Mesenchymal stem cell (in vitro differentiated cells and primary cell): ENCODE measurements around the gene PLEKHG4B.

Experiments used
- DNase-seq: peaks from one replicate; pipeline ENCODE4 v3.0.0-alpha.2; 2013
- H2AFZ ChIP-seq: one replicate; pipeline ENCODE4 v1.6.1; 2013; ENCODE audit warnings: low read depth, mild to moderate bottlenecking, control low read depth, inconsistent platforms, low read length, moderate library complexity
- H2AK5ac ChIP-seq: 2 replicates; pipeline ENCODE4 v1.6.1; 2013; ENCODE audit warnings: low read length, moderate library complexity, mild to moderate bottlenecking, inconsistent platforms; ENCODE audit not compliant: severe bottlenecking
- H2BK120ac ChIP-seq: one replicate; pipeline ENCODE4 v1.6.1; 2013; ENCODE audit warnings: low read depth, mild to moderate bottlenecking, inconsistent platforms, low read length, moderate library complexity
- H2BK12ac ChIP-seq, 2 experiments: one replicate each; pipeline ENCODE4 v1.6.1; 2013; ENCODE audit warnings: inconsistent platforms in 2 of 2, low read length in 2 of 2, mild to moderate bottlenecking in 2 of 2, moderate library complexity in 2 of 2, control low read depth in 1 of 2
- H2BK15ac ChIP-seq: one replicate; pipeline ENCODE4 v1.6.1; 2013; ENCODE audit warnings: mild to moderate bottlenecking, low read depth, inconsistent platforms; ENCODE audit not compliant: poor library complexity, severe bottlenecking
- H2BK5ac ChIP-seq: 2 replicates; pipeline ENCODE4 v1.6.1; 2013; ENCODE audit warnings: low read depth, mild to moderate bottlenecking, low read length, control low read depth, inconsistent platforms; ENCODE audit not compliant: poor library complexity, severe bottlenecking
- H3K14ac ChIP-seq, 2 experiments: one replicate each; pipeline ENCODE4 v1.6.1; 2013; ENCODE audit warnings: inconsistent platforms in 2 of 2, low read length in 2 of 2, control low read depth in 1 of 2, mild to moderate bottlenecking in 1 of 2, moderate library complexity in 1 of 2
- H3K18ac ChIP-seq, 2 experiments: one replicate each; pipeline ENCODE4 v1.6.1; 2013; ENCODE audit warnings: inconsistent platforms in 2 of 2, low read length in 2 of 2, control low read depth in 1 of 2, low read depth in 1 of 2, mild to moderate bottlenecking in 1 of 2
- H3K23ac ChIP-seq, 2 experiments: one replicate each; pipeline ENCODE4 v1.6.1; 2013; ENCODE audit warnings: inconsistent platforms in 2 of 2, low read length in 2 of 2, mild to moderate bottlenecking in 2 of 2, moderate library complexity in 2 of 2, control low read depth in 1 of 2
- H3K27ac ChIP-seq: 2 replicates; pipeline ENCODE4 v1.5.1; 2013; ENCODE audit warnings: mild to moderate bottlenecking, moderate library complexity, low read length, control low read depth, inconsistent platforms; ENCODE audit not compliant: poor library complexity, severe bottlenecking
- H3K27me3 ChIP-seq, 2 experiments: 2 replicates each; pipeline versions ENCODE4 v1.6.1 to v1.7.0; 2013; ENCODE audit warnings: low read length in 2 of 2, mild to moderate bottlenecking in 2 of 2, moderate library complexity in 2 of 2, control low read depth in 1 of 2, inconsistent platforms in 1 of 2; ENCODE audit not compliant: control insufficient read depth in 1 of 2, insufficient read depth in 1 of 2
- H3K36me3 ChIP-seq, 2 experiments: 2 replicates each; pipeline versions ENCODE4 v1.6.1 to v1.7.0; 2013; ENCODE audit warnings: low read length in 2 of 2, control low read depth in 1 of 2, inconsistent platforms in 1 of 2, low read depth in 1 of 2, mild to moderate bottlenecking in 1 of 2; ENCODE audit not compliant: insufficient read depth in 2 of 2, control insufficient read depth in 1 of 2
- H3K4ac ChIP-seq, 2 experiments: one replicate each; pipeline ENCODE4 v1.6.1; 2013; ENCODE audit warnings: inconsistent platforms in 2 of 2, low read length in 2 of 2, mild to moderate bottlenecking in 2 of 2, moderate library complexity in 2 of 2, control low read depth in 1 of 2, low read depth in 1 of 2
- H3K4me1 ChIP-seq: 2 replicates; pipeline ENCODE4 v1.6.1; 2013; ENCODE audit warnings: low read depth, low read length, control low read depth; ENCODE audit not compliant: control insufficient read depth, insufficient read depth
- H3K4me2 ChIP-seq: 2 replicates; pipeline ENCODE4 v1.6.1; 2013; ENCODE audit warnings: low read length, mild to moderate bottlenecking, inconsistent platforms; ENCODE audit not compliant: poor library complexity, severe bottlenecking
- H3K4me3 ChIP-seq, 2 experiments: 2 replicates each; pipeline versions ENCODE4 v1.5.1 to v1.7.0; 2013; ENCODE audit warnings: low read length in 2 of 2, mild to moderate bottlenecking in 2 of 2, control low read depth in 1 of 2, low read depth in 1 of 2; ENCODE audit not compliant: insufficient read depth in 1 of 2
- H3K79me1 ChIP-seq: replicated peaks from 2 replicates; pipeline ENCODE4 v1.6.1; 2013; ENCODE audit warnings: mild to moderate bottlenecking, control low read depth, low read length, inconsistent platforms; ENCODE audit not compliant: poor library complexity, severe bottlenecking
- H3K9ac ChIP-seq: 2 replicates; pipeline ENCODE4 v1.7.0; 2013; ENCODE audit warnings: mild to moderate bottlenecking, low read length, moderate library complexity
- H3K9me3 ChIP-seq: 2 replicates; pipeline ENCODE4 v1.7.0; 2013; ENCODE audit warnings: mild to moderate bottlenecking, low read length; ENCODE audit not compliant: control insufficient read depth
- H4K8ac ChIP-seq: one replicate; pipeline ENCODE4 v1.6.1; 2013; ENCODE audit warnings: inconsistent platforms, mild to moderate bottlenecking, low read length, moderate library complexity
- H4K91ac ChIP-seq: one replicate; pipeline ENCODE4 v1.6.1; 2013; ENCODE audit warnings: mild to moderate bottlenecking, low read length, inconsistent platforms
- WGBS: methylation state at CpG from one replicate; pipeline ENCODE4 v1.1.7; 2013; ENCODE audit warnings: mixed read lengths; 5-methylcytosine and 5-hydroxymethylcytosine counted together

Gene PLEKHG4B

GRCh38 chr5:145585-146323 lies 53.8 kb downstream of the PLEKHG4B start:
- Histone ChIP-seq H3K27ac (no peak overlapping the region), H3K4me1 (no peaks in the 10 kb centered on the region), H2BK12ac (no peak overlapping the region), H3K27me3 (peaks cover 17 to 19% of the 10 kb centered on the region in 2 experiments), H3K9me3 (peaks cover 31% of the 10 kb centered on the region), H3K4me3 (no peak overlapping the region), H3K18ac (no peak overlapping the region), H3K36me3 (no peaks in the 10 kb centered on the region), H3K4ac (no peak overlapping the region), H3K79me1 (no peaks in the 10 kb centered on the region), H2AK5ac (no peak overlapping the region), H2BK120ac (no peak overlapping the region), H2BK5ac (no peak overlapping the region), H4K8ac (no peak overlapping the region), H3K4me2 (no peak overlapping the region), H3K14ac (no peak overlapping the region), H4K91ac (no peak overlapping the region), H2BK15ac (no peak overlapping the region), H3K23ac (no peak overlapping the region), H2AFZ (no peak overlapping the region), H3K9ac (no peak overlapping the region)
- DNase-seq: no peak
- WGBS: 84% methylated on average over 7 of the region's 7 CpGs

- no peak overlapping the region for H3K27ac ChIP-seq
- no peak overlapping the region for H2BK120ac ChIP-seq
- no peak for DNase-seq
- H2BK12ac ChIP-seq: no peak overlapping the region
- no peaks in the 10 kb centered on the region for H3K4me1 ChIP-seq
- H3K27me3 ChIP-seq: peaks cover 8 to 21% of the 10 kb centered on the region in 2 experiments
- no peak overlapping the region for H2BK5ac ChIP-seq
- H3K9me3 ChIP-seq: peaks cover 31% of the 10 kb centered on the region
- H3K14ac ChIP-seq: no peak overlapping the region
- H4K91ac ChIP-seq: no peak overlapping the region
- H3K23ac ChIP-seq: no peak overlapping the region
- H3K36me3 ChIP-seq: no peaks in the 10 kb centered on the region
- H3K4me3 ChIP-seq: no peak overlapping the region
- no peaks in the 10 kb centered on the region for H3K79me1 ChIP-seq
- 100% methylated on average over 1 of the region's 1 CpG for WGBS
- no peak overlapping the region for H2AK5ac ChIP-seq
- H3K9ac ChIP-seq: no peak overlapping the region
- no peak overlapping the region for H3K4ac ChIP-seq
- H4K8ac ChIP-seq: no peak overlapping the region
- H2AFZ ChIP-seq: no peak overlapping the region
- H3K4me2 ChIP-seq: no peak overlapping the region
- no peak overlapping the region for H2BK15ac ChIP-seq
- H3K18ac ChIP-seq: no peak overlapping the region
Measured at GRCh38 chr5:147751-148150, 55.8 kb downstream of the PLEKHG4B start.

GRCh38 chr5:149745-150485 lies 57.9 kb downstream of the PLEKHG4B start:
- no peak for DNase-seq
- H3K23ac ChIP-seq: no peak overlapping the region
- H3K27ac ChIP-seq: no peak overlapping the region
- H3K4ac ChIP-seq: no peak overlapping the region
- no peak overlapping the region for H4K91ac ChIP-seq
- peaks cover 31% of the 10 kb centered on the region for H3K9me3 ChIP-seq
- H2AK5ac ChIP-seq: no peak overlapping the region
- H2BK120ac ChIP-seq: no peak overlapping the region
- H2BK5ac ChIP-seq: no peak overlapping the region
- no peak overlapping the region for H2BK15ac ChIP-seq
- H4K8ac ChIP-seq: no peak overlapping the region
- H3K4me3 ChIP-seq: no peak overlapping the region
- no peak overlapping the region for H3K18ac ChIP-seq
- H3K4me2 ChIP-seq: no peak overlapping the region
- no peaks in the 10 kb centered on the region for H3K36me3 ChIP-seq
- no peak overlapping the region for H2BK12ac ChIP-seq
- peaks cover 0 to 19% of the 10 kb centered on the region in 2 experiments for H3K27me3 ChIP-seq
- no peak overlapping the region for H3K9ac ChIP-seq
- no peaks in the 10 kb centered on the region for H3K79me1 ChIP-seq
- no peak overlapping the region for H3K14ac ChIP-seq
- 78% methylated on average over 4 of the region's 6 CpGs for WGBS
- no peak overlapping the region for H2AFZ ChIP-seq
- H3K4me1 ChIP-seq: peaks cover 2% of the 10 kb centered on the region

- Histone ChIP-seq H3K4me1 (peaks cover 4% of the 10 kb centered on the region), H2BK12ac (no peak overlapping the region), H3K18ac (no peak overlapping the region), H3K27ac (no peak overlapping the region), H3K23ac (no peak overlapping the region), H2AFZ (no peak overlapping the region), H3K4me2 (no peak overlapping the region), H3K9me3 (peaks cover 31% of the 10 kb centered on the region), H3K27me3 (peaks cover 0 to 26% of the 10 kb centered on the region in 2 experiments), H4K8ac (no peak overlapping the region), H2BK5ac (no peak overlapping the region), H3K4me3 (no peak overlapping the region), H3K14ac (no peak overlapping the region), H2BK120ac (no peak overlapping the region), H2BK15ac (no peak overlapping the region), H3K4ac (no peak overlapping the region), H3K9ac (no peak overlapping the region), H2AK5ac (no peak overlapping the region), H3K36me3 (no peaks in the 10 kb centered on the region), H4K91ac (no peak overlapping the region), H3K79me1 (no peaks in the 10 kb centered on the region)
- WGBS: 81% methylated on average over 4 of the region's 4 CpGs
- no peak for DNase-seq
Measured at GRCh38 chr5:150746-151145, 58.8 kb downstream of the PLEKHG4B start.
